Measurements from ENCODE around the gene BRAF. TPM values are rescaled to one million over a fixed set of nuclear protein-coding genes. Genes with fewer than 3 reads are reported as not detected.

The BRAF gene
- total and polyA plus RNA-seq, 2 of the 8 experiments (the other 6 are each of a cell fraction or from before 2014, with no cell fraction given): 11.4 to 32.6 TPM

- TF ChIP-seq HDAC6 (IDR thresholded peaks at IDR 0.05; ENCODE audit: low read depth, low read length) (no peak), POU5F1 (IDR thresholded peaks at IDR 0.05; ENCODE audit: low read depth, low read length) (no peak), CTBP2 (IDR thresholded peaks at IDR 0.05; ENCODE audit: borderline replicate concordance, insufficient read depth, insufficient read length, low read length) (no peak)
Observed at GRCh38 chr7:140704205-140704604, 220.5 kb downstream of the BRAF start (continued).
